ENCODE data around the gene TTC16.

DNA sequence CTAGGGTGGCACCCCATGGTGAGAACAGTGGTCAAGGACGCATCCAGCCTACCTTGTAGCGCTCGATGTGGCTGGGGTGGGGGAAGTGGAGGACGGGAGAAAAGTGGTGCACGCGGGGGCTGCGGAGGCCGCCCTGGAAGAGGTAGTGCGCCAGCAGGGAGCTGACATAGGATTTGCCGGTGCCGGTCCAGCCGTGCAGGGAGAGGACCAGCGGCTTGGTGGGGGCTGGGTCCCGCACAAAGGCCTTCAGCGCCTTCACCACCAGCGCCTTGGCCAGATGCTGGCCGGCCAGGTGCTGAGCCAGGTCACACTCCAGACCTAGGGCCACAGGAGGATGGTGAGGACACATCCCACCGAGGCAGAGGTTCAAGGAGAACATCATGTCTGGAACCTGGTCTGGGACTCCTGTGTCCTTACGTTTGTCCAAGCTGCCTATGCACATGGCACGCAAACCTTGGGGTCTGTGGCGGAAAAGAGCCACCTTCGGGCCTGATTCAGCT lies 18.4 kb downstream of the TTC16 start:
- TF ChIP-seq, protein P1, sequence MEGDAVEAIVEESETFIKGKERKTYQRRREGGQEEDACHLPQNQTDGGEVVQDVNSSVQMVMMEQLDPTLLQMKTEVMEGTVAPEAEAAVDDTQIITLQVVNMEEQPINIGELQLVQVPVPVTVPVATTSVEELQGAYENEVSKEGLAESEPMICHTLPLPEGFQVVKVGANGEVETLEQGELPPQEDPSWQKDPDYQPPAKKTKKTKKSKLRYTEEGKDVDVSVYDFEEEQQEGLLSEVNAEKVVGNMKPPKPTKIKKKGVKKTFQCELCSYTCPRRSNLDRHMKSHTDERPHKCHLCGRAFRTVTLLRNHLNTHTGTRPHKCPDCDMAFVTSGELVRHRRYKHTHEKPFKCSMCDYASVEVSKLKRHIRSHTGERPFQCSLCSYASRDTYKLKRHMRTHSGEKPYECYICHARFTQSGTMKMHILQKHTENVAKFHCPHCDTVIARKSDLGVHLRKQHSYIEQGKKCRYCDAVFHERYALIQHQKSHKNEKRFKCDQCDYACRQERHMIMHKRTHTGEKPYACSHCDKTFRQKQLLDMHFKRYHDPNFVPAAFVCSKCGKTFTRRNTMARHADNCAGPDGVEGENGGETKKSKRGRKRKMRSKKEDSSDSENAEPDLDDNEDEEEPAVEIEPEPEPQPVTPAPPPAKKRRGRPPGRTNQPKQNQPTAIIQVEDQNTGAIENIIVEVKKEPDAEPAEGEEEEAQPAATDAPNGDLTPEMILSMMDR (IDR thresholded peaks at IDR 0.05), result no peak
- TF ChIP-seq POLR2AphosphoS5 (IDR thresholded peaks at IDR 0.05) (no peak), POLR2A (IDR thresholded peaks at IDR 0.05) (no peak), EP300 (IDR thresholded peaks at IDR 0.05) (no peak)

All from sigmoid colon (tissue), 4 donors.